HCT116 (cell line): Measurements from ENCODE around the gene TIMM44. TPM values are rescaled to one million over a fixed set of nuclear protein-coding genes. Genes with fewer than 3 reads are reported as not detected.

ENCODE experiments used
- ATAC-seq: fragments of 200-7000 bp; cut with Tn5 transposase; 2 replicates; pipeline ENCODE4 v1.9.1; 2020; ENCODE audit warnings: mild to moderate bottlenecking, moderate library complexity
- BruUV-seq: library from RNA; stranded (reverse); fragments of 400-500 nt; replicated peaks from 2 replicates; lab custom pipeline; 2021; lab: Mats Ljungman, UMichigan
- CTCF ChIA-PET: fragments of 300-600 bp; sonication (Branson Sonifier 250); formaldehyde crosslinking; loops from one replicate; lab custom pipeline; 2021; ENCODE audit warnings: antibody characterized with exemption; lab: Charles Lee
- POLR2A ChIA-PET: fragments of 300-600, 350-600 bp; sonication (Branson Sonifier 250); formaldehyde crosslinking; loops from one replicate; lab custom pipeline; 2021; ENCODE audit warnings: antibody characterized with exemption; lab: Charles Lee
- RAD21 ChIA-PET, 2 experiments: fragments of 300-600 bp; sonication (Branson Sonifier 250); formaldehyde crosslinking; loops; one replicate each; lab custom pipeline; 2023; ENCODE audit warnings: low total read pairs in 2 of 2; ENCODE audit not compliant: uncharacterized antibody in 2 of 2, unreplicated experiment in 2 of 2, low non-redundant PET in 1 of 2; lab: Charles Lee
- DNase-seq: peaks from one replicate; pipeline ENCODE4 v3.0.0-alpha.2; 2010; ENCODE audit warnings: low read depth, low spot score
- H2AFZ ChIP-seq: fragments of 200-600 bp; shearing (Covaris generic), sonication (generic); 2 replicates; pipeline ENCODE4 v1.6.1; 2017; ENCODE audit warnings: low read depth, mixed run types, mixed read lengths, antibody characterized with exemption, low read length; ENCODE audit not compliant: poor library complexity, severe bottlenecking
- H3K27ac ChIP-seq: 2 replicates; pipeline ENCODE4 v1.5.1; 2012; ENCODE audit warnings: low read depth, low read length
- H3K27me3 ChIP-seq: fragments of 200-600 bp; sonication (generic); 2 replicates; pipeline ENCODE4 v1.6.1; 2016; ENCODE audit warnings: mixed run types, low read length, mixed read lengths; ENCODE audit not compliant: insufficient read depth
- H3K36me3 ChIP-seq, 2 experiments: fragments of 200-500 bp in 1 of 2; fragments of 200-600 bp in 1 of 2; sonication (Bioruptor generic) in 1 of 2; sonication (generic) in 1 of 2; 2 replicates each; pipeline versions ENCODE4 v1.5.1 to v1.6.1; 2014 to 2016; ENCODE audit warnings: low read length in 2 of 2, inconsistent platforms in 1 of 2, mixed read lengths in 1 of 2, mixed run types in 1 of 2; ENCODE audit not compliant: insufficient read depth in 2 of 2, control insufficient read depth in 1 of 2
- H3K4me1 ChIP-seq, 2 experiments: fragments of 200-600 bp in 1 of 2; sonication (generic) in 1 of 2; 2 replicates each; pipeline versions ENCODE4 v1.5.1 to v1.6.1; 2012 to 2017; ENCODE audit warnings: low read length in 2 of 2, inconsistent platforms in 1 of 2, mild to moderate bottlenecking in 1 of 2, mixed read lengths in 1 of 2, mixed run types in 1 of 2, moderate library complexity in 1 of 2; ENCODE audit not compliant: insufficient read depth in 2 of 2, control insufficient read depth in 1 of 2
- H3K4me2 ChIP-seq: fragments of 200-600 bp; sonication (generic); 2 replicates; pipeline ENCODE4 v1.6.1; 2017; ENCODE audit warnings: mixed run types, low read length, mixed read lengths
- H3K4me3 ChIP-seq, 2 experiments: fragments of 200-600 bp in 1 of 2; sonication (generic) in 1 of 2; replicated peaks in 1 of 2; 2 replicates each; pipeline ENCODE4 v1.5.1; 2011 to 2016; ENCODE audit warnings: low read length in 2 of 2, control low read depth in 1 of 2, low read depth in 1 of 2, mild to moderate bottlenecking in 1 of 2, mixed read lengths in 1 of 2, mixed run types in 1 of 2
- H3K79me2 ChIP-seq: fragments of 200-600 bp; sonication (generic); 2 replicates; pipeline ENCODE4 v1.6.1; 2017; ENCODE audit warnings: mild to moderate bottlenecking, mixed run types, low read length, moderate library complexity, mixed read lengths; ENCODE audit not compliant: insufficient read depth
- H3K9ac ChIP-seq: fragments of 200-600 bp; sonication (generic); 2 replicates; pipeline ENCODE4 v1.6.1; 2016; ENCODE audit warnings: low read length, mixed read lengths
- H3K9me2 ChIP-seq: fragments of 200-600 bp; sonication (generic), shearing (Covaris generic); 2 replicates; pipeline ENCODE4 v1.6.1; 2017; ENCODE audit warnings: mixed run types, mild to moderate bottlenecking, moderate library complexity; ENCODE audit not compliant: insufficient read depth
- H3K9me3 ChIP-seq, 2 experiments: fragments of 200-500 bp in 1 of 2; fragments of 200-600 bp in 1 of 2; sonication (Bioruptor generic) in 1 of 2; sonication (generic) in 1 of 2; 2 replicates each; pipeline ENCODE4 v1.6.1; 2014 to 2017; ENCODE audit warnings: low read length in 2 of 2, mixed read lengths in 2 of 2, inconsistent platforms in 1 of 2, low read depth in 1 of 2, mild to moderate bottlenecking in 1 of 2, mixed run types in 1 of 2, moderate library complexity in 1 of 2; ENCODE audit not compliant: control insufficient read depth in 1 of 2, insufficient read depth in 1 of 2
- H4K20me1 ChIP-seq: fragments of 200-600 bp; sonication (generic), shearing (Covaris generic); 2 replicates; pipeline ENCODE4 v1.6.1; 2017; ENCODE audit warnings: mixed run types, mild to moderate bottlenecking, moderate library complexity; ENCODE audit not compliant: insufficient read depth
- ATF3 ChIP-seq: IDR thresholded peaks from 2 replicates; pipeline ENCODE4 v1.6.1; 2012
- CBX3 ChIP-seq: IDR thresholded peaks from 2 replicates; pipeline ENCODE4 v1.6.1; 2012; ENCODE audit warnings: low read depth
- CEBPB ChIP-seq: IDR thresholded peaks from 2 replicates; pipeline ENCODE4 v1.6.1; 2012; ENCODE audit warnings: low read depth
- CTCF ChIP-seq, 3 experiments: fragments of 200-600 bp in 1 of 3; sonication (generic) in 1 of 3; IDR thresholded peaks in 2 of 3; conservative IDR thresholded peaks in 1 of 3; 2 replicates each; pipeline ENCODE4 v1.5.1; 2012 to 2017; ENCODE audit warnings: low read depth in 2 of 3, low read length in 2 of 3, antibody characterized with exemption in 1 of 3, borderline replicate concordance in 1 of 3, control low read depth in 1 of 3, mild to moderate bottlenecking in 1 of 3, mixed read lengths in 1 of 3, mixed run types in 1 of 3, moderate library complexity in 1 of 3; ENCODE audit not compliant: insufficient read depth in 1 of 3
- EGR1 ChIP-seq: IDR thresholded peaks from 2 replicates; pipeline ENCODE4 v1.6.1; 2012; ENCODE audit warnings: low read depth
- EZH2 ChIP-seq: fragments of 200-600 bp; sonication (generic); IDR thresholded peaks from 2 replicates; pipeline ENCODE4 v1.6.1; 2017; ENCODE audit warnings: antibody characterized with exemption, mixed run types
- FOSL1 ChIP-seq: IDR thresholded peaks from 2 replicates; pipeline ENCODE4 v1.6.1; 2012; ENCODE audit warnings: low read depth
- JUND ChIP-seq: IDR thresholded peaks from 2 replicates; pipeline ENCODE4 v1.6.1; 2012
- POLR2A ChIP-seq: IDR thresholded peaks from 2 replicates; pipeline ENCODE4 v1.7.0; 2011; ENCODE audit warnings: borderline replicate concordance; ENCODE audit not compliant: insufficient read depth, insufficient read length; ENCODE audit errors: extremely low read depth
- POLR2AphosphoS5 ChIP-seq: IDR thresholded peaks from 2 replicates; pipeline ENCODE4 v1.6.1; 2011; ENCODE audit warnings: mild to moderate bottlenecking, low read depth, low read length, moderate library complexity
- RAD21 ChIP-seq: IDR thresholded peaks from 2 replicates; pipeline ENCODE4 v1.6.1; 2012; ENCODE audit warnings: low read depth, mild to moderate bottlenecking
- REST ChIP-seq: IDR thresholded peaks from 2 replicates; pipeline ENCODE4 v1.6.1; 2012; ENCODE audit warnings: low read depth
- TCF7L2 ChIP-seq: IDR thresholded peaks from 2 replicates; pipeline ENCODE4 v1.7.0; 2011; ENCODE audit warnings: borderline replicate concordance, inconsistent platforms; ENCODE audit not compliant: insufficient read depth, insufficient read length; ENCODE audit errors: extremely low read depth
- YY1 ChIP-seq: IDR thresholded peaks from 2 replicates; pipeline ENCODE4 v1.6.1; 2011; ENCODE audit warnings: low read length, low read depth, moderate library complexity, mild to moderate bottlenecking; ENCODE audit not compliant: insufficient replicate concordance; ENCODE audit errors: extremely low read depth
- ZFX ChIP-seq: fragments of 450-650 bp; IDR thresholded peaks from 2 replicates; pipeline ENCODE4 v1.6.1; 2017
- ZNF274 ChIP-seq: fragments of 200-500 bp; sonication (Bioruptor generic); IDR thresholded peaks from 2 replicates; pipeline ENCODE4 v1.6.1; 2014; ENCODE audit warnings: mild to moderate bottlenecking, low read depth, low read length, inconsistent platforms
- intact Hi-C: fragments of 100-400 bp; cut with micrococcal nuclease; formaldehyde crosslinking; loops from 2 replicates; pipeline ENCODE4 v1.10.0; 2022
- total RNA-seq: library from RNA; stranded (reverse); gene quantifications from one replicate; pipeline ENCODE4 v1.2.1, GENCODE V29; 2021; ENCODE audit not compliant: unreplicated experiment

Gene TIMM44
- total RNA-seq, 1 experiment from 2014 or later, result 136 TPM

GRCh38 chr19:7981661-7982060 lies 38.2 kb upstream of the TIMM44 start:
- POLR2A ChIA-PET, result no interaction called here
- peaks cover 84% of the 10 kb centered on the region for H3K79me2 ChIP-seq
- BruUV-seq, result no TSS peak
- CTCF ChIA-PET, result interaction anchor here (1.2 kb wide), 1 partner anchor 11 kb away, joined by 3 read pairs; no protein-coding TSS in a partner anchor
- peaks cover 30 to 55% of the 10 kb centered on the region in 2 experiments; a peak in 3 of 4 replicates for H3K36me3 ChIP-seq
- DNase-seq (no peak), ATAC-seq (no peak)
- H3K9me2 ChIP-seq, result no peaks in the 10 kb centered on the region
- TF ChIP-seq FOSL1 (no peak), TCF7L2 (no peak), YY1 (no peak), POLR2AphosphoS5 (no peak), EGR1 (no peak), ZFX (no peak), JUND (no peak), EZH2 (no peak), ZNF274 (no peak)
- TF ChIP-seq, all 23 proteins: peak for 0
- H3K27me3 ChIP-seq, result no peaks in the 10 kb centered on the region
- H4K20me1 ChIP-seq, result no peaks in the 10 kb centered on the region
- no peak overlapping the region for H3K4me3 ChIP-seq
- no peaks in the 10 kb centered on the region for H3K9me3 ChIP-seq
- H2AFZ ChIP-seq, result no peak overlapping the region
- no peaks in the 10 kb centered on the region for H3K4me1 ChIP-seq
- H3K9ac ChIP-seq, result no peak overlapping the region
- no peak overlapping the region for H3K4me2 ChIP-seq
- intact Hi-C loops, result no loop called here
- no peak overlapping the region for H3K27ac ChIP-seq
- RAD21 ChIA-PET, result no interaction called here

- no peak overlapping the region for H2AFZ ChIP-seq
- TF ChIP-seq REST (no peak), CEBPB (no peak), CBX3 (no peak), POLR2AphosphoS5 (no peak), EZH2 (no peak), POLR2A (no peak), CTCF (IDR thresholded peaks at IDR 0.05 in 2 of 3, conservative IDR thresholded peaks at IDR 0.05 in 1 of 3; ENCODE audit: borderline replicate concordance in 1 of 3, insufficient read depth in 1 of 3, low read depth in 2 of 3, low read length in 2 of 3) (no peak), RAD21 (no peak), JUND (no peak), ATF3 (no peak)
- TF ChIP-seq, all 23 proteins: peak for 0
- no peak overlapping the region for H3K4me2 ChIP-seq
- H4K20me1 ChIP-seq, result no peaks in the 10 kb centered on the region
- intact Hi-C loops, result no loop called here
- H3K27me3 ChIP-seq, result no peaks in the 10 kb centered on the region
- H3K9me2 ChIP-seq, result no peaks in the 10 kb centered on the region
- POLR2A ChIA-PET, result no interaction called here
- no peak overlapping the region for H3K27ac ChIP-seq
- peaks cover 83% of the 10 kb centered on the region for H3K79me2 ChIP-seq
- RAD21 ChIA-PET, result no interaction called here
- peaks cover 31 to 50% of the 10 kb centered on the region in 2 experiments; a peak in 3 of 4 replicates for H3K36me3 ChIP-seq
- DNase-seq, result no peak
- H3K9ac ChIP-seq, result no peak overlapping the region
- no peaks in the 10 kb centered on the region for H3K9me3 ChIP-seq
- no peaks in the 10 kb centered on the region for H3K4me1 ChIP-seq
- CTCF ChIA-PET, result interaction anchor here (1.2 kb wide), 1 partner anchor 10 kb away, joined by 3 read pairs; no protein-coding TSS in a partner anchor
- ATAC-seq, result no peak
- no TSS peak for BruUV-seq
- no peak overlapping the region for H3K4me3 ChIP-seq
Observed at GRCh38 chr19:7981199-7981598, 37.7 kb upstream of the TIMM44 start.
